D341Med (cell line): ENCODE results near the gene TMPRSS3.

Source experiments
- DNase-seq: peaks from one replicate; pipeline ENCODE4 v3.0.0; 2012; ENCODE audit warnings: low spot score

TMPRSS3 gene

DNA sequence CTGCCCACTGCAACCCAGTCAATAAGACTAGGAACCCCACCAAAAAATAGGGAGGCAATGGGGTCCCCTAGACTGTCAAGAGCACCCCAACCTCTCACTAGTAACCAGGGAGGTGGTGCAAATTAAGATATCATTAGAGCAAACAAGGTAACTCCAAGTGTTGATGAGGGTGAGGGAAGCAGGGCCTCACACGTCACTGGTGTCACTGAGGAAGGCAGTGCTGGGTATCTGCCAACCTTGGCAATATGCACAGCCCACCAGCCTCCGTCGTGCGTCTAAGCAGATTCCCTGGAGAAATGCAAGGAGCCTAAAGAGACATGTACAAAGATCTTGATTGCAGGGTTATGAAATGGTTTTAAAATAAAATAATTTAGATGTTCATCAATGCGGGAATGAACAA is 11.6 kb upstream of the TMPRSS3 start:
- no peak for DNase-seq

DNA sequence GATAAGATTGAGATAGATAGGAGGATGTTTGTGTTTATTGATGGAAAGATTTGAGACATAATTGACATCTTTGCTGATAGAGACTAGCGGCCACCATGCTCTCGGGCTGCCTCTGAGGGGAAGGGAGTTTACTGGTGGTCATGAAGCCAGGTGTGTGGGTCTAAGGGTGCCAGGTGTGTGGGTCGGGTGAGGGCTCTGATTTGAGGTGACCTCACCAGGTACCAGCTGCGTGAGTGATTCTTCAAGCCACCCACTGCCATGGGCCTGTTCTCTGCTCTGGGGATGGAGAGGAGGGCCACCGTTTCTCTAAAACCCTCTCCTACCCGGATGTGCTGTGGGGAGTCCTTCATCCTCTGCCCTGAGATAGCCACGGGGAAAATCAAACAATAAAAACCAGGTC is 11.0 kb upstream of the TMPRSS3 start:
- DNase-seq: no peak

DNA sequence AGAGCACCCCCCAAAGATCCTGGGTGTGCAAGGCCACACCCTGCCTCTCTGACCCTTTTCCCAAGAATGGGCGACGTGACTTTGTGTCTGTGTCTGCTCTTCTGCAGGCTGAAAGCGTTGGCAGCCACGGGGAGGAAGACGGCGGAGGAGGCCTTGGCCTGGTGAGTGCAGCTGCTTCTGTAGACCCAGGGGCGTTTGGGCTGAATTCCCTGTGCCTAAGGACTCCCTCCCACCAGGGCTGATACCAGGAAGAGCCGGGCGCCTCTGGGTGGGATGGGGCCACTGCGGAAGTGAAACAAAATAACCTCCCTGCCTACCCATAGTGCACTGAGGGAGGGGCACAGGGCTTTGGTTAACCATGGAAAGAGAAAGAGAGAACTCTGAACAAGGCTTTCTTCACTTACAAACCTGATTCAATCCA is 10.4 kb upstream of the TMPRSS3 start:
- DNase-seq: no peak

DNA sequence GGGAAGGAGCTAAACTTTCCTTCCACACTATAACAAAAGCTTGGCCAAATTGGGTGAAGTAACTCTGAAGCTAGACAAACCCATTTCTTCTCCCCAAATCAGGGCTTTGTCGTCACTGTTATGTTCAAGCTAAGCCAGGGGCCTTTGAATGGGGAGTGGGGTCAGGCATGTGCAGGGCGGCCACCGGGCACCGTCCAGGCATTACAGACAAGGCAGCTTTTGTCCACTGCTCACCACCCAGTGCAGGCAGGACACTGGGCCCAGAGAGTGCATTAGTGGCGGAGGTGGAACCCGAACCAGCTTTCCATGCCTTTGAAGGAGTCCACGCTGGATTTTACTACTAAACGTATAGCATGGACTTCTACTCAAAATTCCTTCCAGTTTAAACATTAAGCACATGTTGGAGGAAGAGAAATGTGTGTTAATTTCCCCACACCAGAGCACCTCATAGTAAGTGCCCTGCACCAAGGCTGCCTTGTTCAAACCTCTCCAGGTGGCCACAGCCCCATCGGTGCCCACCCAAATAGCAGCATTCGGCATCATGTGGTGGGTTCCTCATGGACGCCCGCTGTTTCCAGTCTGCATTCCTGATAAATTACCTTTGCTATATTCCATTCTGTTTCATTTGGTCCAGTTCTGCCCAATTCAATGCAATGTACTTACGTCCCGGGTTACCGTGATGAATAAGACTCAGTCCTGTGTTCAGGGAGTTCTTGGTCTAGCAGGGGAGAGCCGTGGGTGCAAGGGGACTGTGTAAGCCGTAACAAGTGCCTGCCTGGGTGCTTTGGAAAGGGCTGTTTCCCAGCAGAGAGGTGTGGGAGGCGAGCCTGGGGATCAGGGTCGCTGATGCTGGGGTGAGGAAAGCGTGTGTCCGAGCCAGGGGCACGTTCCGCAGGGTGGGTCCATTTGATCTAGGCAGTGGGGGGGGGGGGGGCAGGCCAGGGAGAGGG is 9.5 kb upstream of the TMPRSS3 start:
- no peak for DNase-seq

DNA sequence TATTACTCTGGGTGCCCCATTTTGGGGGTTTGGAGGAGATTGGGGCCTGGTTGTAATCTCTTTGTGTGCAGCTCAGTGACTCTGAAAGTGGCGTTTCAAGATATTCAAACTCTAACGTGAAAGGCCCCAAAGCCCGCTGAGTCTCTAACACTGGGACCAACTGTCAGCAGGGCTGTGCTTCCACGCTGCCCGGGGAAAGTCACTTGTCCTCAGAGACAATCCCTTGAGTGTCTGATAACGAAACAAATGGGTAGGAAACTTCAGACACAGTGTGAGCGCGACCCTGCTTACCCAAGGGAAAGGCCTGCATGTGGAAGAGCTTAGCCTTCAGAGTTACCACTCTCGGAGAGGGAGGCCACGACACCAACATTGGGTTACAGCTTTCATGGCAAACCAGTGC is 8.7 kb upstream of the TMPRSS3 start:
- no peak for DNase-seq

DNA sequence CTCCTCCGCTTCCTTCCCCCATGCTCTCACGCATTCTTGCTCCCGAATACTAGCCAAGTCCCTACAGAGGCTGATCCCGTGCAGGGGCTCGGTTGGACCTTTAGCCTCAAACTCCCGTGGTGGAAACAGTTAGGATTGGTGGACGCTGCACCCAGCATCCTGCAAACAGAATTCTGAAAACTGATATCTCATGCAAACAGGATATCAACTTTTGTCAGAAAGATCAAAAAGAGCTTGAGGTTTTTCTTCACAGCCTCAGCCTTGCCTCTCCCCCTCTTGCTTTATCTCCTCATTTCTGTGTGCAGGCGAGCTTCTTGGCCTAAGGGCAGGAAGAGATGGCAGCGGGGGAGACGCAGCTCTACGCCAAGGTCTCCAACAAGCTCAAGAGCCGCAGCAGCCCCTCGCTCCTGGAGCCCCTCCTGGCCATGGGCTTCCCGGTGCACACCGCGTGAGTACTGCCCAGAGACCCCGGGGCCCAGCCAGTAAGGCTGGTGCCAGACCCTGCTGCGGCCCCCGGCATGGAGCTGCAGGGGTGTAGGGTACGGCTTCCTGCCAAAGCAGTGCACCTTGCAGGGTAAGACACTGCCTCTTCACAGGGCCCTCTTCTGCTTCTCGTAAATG is 7.9 kb upstream of the TMPRSS3 start, which contains the start of gene UBASH3A:
Gene UBASH3A (plus strand): TSS at position 292 of the 621 bp plus-strand sequence. CDS start 44 bp downstream, at position 336.
- DNase-seq: no peak

- no peak for DNase-seq
These were observed 6.0 kb upstream of the TMPRSS3 start for GRCh38 chr21:42401820-42402251.

DNA sequence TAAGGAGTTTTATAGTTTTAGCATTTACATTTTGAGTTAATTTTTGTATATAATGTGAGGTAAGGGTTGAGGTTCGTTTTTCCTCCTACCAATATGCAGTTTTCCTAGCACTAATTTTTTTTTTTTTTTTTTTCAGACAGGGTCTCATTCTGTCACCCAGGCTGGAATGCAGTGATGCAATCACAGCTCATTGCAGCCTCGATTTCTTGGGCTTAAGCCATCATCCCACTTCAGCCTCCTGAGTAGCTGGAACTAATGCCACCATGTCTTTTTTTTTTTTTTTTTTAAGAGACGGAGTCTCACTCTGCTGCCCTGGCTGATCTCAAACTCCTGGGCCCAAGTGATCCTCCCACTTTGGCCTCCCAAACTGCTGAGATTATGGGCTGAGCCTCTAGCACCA is 5.3 kb upstream of the TMPRSS3 start:
- no peak for DNase-seq

DNA sequence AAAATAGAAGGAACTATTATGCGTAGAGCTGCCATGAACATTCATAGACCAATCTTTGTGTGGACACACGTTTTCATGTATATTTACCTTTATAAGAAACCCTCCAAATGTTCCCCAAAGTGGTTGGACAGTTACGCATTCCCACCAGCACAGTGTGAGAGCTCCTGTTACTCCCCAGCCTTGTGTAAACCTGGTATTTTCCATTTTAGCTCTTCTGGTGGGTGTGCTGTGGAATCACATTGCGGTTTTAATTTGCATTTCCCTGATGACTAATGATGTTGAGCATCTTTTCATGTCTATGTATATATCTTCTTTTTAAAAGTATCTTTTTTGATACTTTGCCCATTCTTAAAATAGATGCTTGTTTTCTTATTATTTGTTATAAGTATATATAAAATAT is 4.7 kb upstream of the TMPRSS3 start:
- DNase-seq: no peak

DNA sequence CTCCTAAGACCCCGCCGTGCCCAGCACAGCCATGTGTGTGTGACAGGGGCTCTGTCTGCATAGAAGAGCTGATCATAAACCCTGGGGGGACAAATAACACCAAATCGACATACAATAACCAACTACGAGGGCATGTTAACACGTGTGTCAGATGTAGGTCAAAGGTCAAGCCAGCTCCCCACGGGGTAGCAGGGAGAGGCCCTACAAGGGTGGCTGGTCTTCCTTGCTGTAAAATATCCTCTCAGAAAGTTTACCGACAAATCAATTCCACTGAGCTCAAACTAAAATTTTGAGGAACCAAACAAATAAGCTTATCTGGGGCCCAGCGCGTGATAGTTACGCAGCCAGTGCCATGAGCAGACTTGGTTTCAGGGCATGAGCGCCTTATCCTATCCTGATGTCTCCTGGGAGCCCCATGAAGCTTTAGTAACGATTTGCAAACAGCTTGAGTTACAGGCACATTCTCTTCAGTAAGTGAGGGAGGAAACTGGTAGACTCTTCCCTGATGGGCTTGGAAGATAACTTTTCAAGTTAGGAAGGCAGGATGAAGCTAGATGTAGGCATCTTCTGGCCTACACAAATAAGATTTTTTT is 2.7 kb upstream of the TMPRSS3 start:
- DNase-seq: peak; percentile 76

DNA sequence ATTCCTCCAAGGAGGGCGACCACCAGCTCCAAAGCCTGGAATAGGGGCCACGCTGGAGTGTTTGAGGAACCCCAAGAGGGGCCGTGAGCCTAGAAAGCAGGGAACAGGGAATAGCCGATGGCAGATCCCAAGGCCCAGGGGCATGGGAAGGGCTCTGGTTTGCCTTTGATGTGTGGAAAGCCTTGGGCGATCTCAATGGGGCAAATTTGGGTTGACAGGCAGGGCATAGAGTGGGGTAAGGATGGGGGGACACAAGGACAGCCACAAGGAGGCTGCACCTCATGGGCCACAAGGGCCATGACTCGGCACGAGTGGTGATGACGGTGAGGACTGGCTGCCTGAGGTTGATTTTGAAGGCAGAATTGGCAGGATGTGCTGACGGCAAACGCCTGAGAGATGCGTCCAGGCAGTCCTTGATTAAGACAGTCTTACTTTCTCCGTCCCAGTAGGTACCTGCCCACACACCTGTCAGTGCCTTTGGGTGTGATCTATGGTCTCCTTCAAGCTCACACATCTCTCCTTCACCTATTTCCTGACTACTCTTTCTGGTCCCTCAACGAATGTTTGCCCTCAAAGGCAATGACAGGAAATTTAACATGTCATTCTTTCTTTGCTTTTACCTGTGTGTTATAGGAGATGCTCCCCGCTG is 2.0 kb upstream of the TMPRSS3 start:
- DNase-seq: no peak

DNA sequence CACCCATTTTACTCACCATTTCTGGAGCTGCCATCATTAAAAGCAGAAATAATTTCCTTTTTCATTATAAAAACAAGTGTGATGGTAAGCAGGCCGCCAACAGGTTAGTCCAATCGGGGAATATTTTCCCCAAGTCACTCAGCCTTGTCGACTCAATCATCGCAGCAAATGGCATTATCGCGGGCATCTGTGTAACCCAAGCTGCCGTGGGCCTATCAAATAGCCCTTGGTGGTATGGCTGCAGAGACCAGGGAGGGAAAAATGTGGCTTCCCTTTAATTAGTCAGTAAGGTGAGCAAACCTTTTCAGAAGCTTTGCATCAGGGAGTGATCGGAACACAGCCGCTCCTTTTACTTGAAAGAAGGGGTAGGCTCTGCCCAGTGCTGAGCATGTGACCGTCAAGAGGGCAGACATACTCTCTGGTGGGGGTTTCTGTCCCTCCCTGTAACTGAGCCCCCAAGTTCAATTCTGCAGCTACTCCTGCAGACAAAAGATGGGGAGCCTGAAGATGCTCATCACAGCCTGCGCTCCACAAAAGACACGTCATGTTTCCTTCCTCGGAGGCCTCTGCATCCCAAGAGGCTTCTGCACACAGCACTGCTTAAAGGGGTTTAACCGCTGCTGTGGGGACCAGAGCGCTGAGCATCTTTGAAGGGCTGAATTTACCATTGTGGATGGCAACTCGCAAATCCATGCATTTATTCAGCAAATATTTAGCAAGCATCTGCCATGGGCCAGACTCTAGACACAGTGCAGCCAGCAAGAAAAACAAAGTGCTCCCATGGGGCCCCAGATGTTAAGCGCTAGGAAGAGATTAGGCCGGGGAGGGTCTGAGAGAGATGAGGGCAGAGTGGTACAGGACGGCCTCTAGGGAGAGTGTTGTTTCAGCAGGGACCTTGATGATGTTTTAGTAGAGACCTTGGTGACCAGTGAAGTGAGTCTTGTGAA is 1.2 kb upstream of the TMPRSS3 start:
- peak; percentile 82 for DNase-seq

DNA sequence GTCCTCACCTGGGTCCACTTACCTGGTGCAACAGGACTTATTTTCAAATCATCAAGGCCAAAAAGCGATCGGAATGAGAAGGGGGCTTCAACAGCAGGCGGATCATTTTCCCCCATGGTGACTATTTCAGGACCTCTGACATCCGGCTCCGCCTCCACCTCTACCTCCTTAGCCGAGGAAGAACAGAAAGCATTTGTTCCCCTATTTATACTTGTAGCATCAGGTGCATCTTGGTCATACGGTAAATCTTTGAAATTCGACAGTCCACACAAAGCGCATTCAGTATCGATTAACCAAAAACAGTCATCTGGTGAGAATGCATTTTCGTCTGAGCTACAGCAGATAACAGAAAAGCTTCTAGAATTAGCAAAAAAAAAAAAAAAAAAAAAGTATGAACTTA is 550 bp downstream of the TMPRSS3 start:
- no peak for DNase-seq

DNA sequence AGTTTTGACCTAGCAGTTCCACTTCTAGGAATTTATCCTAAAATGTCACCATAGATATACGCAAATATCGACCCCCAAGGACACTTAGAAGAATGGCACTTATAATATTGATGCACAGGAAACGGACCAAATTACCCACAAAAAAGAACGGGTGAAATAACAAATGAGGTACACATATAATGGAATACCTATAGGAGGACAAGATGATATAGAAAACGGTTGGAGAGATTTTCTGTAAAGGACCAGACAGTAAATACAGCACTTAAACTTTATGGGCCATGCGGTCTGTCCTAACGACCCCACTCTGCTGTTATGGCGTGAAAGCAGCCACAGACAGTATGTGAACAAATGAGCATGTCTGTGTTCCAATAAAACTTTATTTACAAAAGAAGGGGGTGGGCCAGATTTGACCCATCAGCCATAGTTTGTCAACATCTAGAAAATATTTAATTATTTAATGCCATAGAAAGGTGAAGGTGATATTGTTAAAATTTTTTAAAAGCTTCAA is 2.4 kb downstream of the TMPRSS3 start:
- no peak for DNase-seq

- DNase-seq: no peak
These were observed 3.0 kb downstream of the TMPRSS3 start for GRCh38 chr21:42392731-42393442.

DNA sequence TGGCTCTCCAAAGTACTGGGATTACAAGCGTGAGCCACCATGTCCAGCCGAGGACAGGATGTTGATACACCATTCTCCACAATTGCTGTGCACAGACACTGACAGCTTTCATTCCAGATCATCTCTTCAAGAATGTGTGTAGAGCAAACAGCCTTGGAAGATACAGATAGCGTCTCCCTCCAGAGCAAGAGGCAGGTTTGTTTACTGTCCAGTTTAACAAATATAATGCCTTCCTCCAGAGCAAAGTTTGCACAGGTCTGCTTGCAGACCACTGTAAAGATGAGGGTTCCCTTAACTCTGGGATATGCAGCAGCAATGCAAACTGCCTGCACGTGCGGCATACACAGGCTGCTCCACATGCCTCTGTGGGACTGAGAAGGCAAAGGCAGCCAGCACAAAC is 4.6 kb downstream of the TMPRSS3 start:
- no peak for DNase-seq

DNA sequence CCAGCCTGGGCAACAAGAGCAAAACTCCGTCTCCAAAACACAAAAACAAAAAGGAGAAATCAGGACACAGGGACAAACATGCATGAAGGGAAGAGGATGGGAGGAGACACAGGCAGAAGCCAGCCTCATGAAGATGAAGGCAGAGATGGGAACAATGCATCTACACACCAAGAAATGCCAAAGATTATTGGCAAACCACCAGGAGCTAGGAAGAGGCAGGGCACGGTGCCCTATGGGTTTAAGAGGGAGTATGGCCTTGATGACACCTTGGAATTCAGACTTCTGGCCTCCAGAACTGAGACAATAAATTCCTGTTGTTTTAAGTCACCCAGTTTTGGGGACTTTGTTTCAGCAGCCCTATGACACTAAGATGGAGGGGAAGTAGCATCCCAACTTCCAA is 5.2 kb downstream of the TMPRSS3 start:
- no peak for DNase-seq

- DNase-seq: no peak
These were observed 5.7 kb downstream of the TMPRSS3 start for GRCh38 chr21:42390193-42390592.

- no peak for DNase-seq
These were observed 6.4 kb downstream of the TMPRSS3 start for GRCh38 chr21:42389449-42389835.

- DNase-seq: no peak
These were observed 7.0 kb downstream of the TMPRSS3 start for GRCh38 chr21:42388740-42389448.
